K562 (cell line): ENCODE measurements around the gene TIMM17A. TPM values are rescaled to one million over a fixed set of nuclear protein-coding genes. Genes with fewer than 3 reads are reported as not detected.

Experiments
- FOXK2 ChIP-seq, 2 experiments: fragments of 450-650 bp; IDR thresholded peaks in 1 of 2; conservative IDR thresholded peaks in 1 of 2; 2 replicates each; pipeline ENCODE4 v1.6.1; 2016; ENCODE audit warnings: low read depth in 2 of 2, mild to moderate bottlenecking in 1 of 2
- FOXP1 ChIP-seq: sonication (generic); formaldehyde crosslinking; IDR thresholded peaks from 2 replicates; pipeline ENCODE4 v1.8.0; 2022; ENCODE audit warnings: mild to moderate bottlenecking, missing genetic modification reagents
- FOXP4 ChIP-seq: sonication (generic); formaldehyde crosslinking; IDR thresholded peaks from 2 replicates; pipeline ENCODE4 v1.8.0; 2022; ENCODE audit warnings: mild to moderate bottlenecking, missing genetic modification reagents, borderline replicate concordance
- GTF2A2 ChIP-seq: IDR thresholded peaks from 2 replicates; pipeline ENCODE4 v1.6.1; 2016; ENCODE audit warnings: mild to moderate bottlenecking, missing genetic modification characterization, missing compliant biosample characterization
- HMG20A ChIP-seq: fragments of 450-650 bp; formaldehyde crosslinking; conservative IDR thresholded peaks from 2 replicates; pipeline ENCODE4 v1.4.0; 2020; ENCODE audit warnings: mild to moderate bottlenecking, mixed read lengths
- MIER1 ChIP-seq: fragments of 450-650 bp; IDR thresholded peaks from 2 replicates; pipeline ENCODE4 v1.6.1; 2016; ENCODE audit warnings: antibody characterized with exemption, mild to moderate bottlenecking, low read depth
- MXI1 ChIP-seq: IDR thresholded peaks from 2 replicates; pipeline ENCODE4 v1.6.1; 2011; ENCODE audit warnings: low read depth, mild to moderate bottlenecking, improper control_type of control experiment, low read length
- MYNN ChIP-seq, 2 experiments: sonication (generic); formaldehyde crosslinking in 1 of 2; IDR thresholded peaks; 2 replicates each; pipeline versions ENCODE4 v1.5.0 to v1.6.1; 2016 to 2020; ENCODE audit warnings: antibody characterized with exemption in 1 of 2, missing genetic modification reagents in 1 of 2
- POLR2AphosphoS5 ChIP-seq: IDR thresholded peaks from 2 replicates; pipeline ENCODE4 v1.6.1; 2011; ENCODE audit warnings: mild to moderate bottlenecking, low read depth, low read length, moderate library complexity; ENCODE audit not compliant: control insufficient read depth, insufficient read depth
- RFX1 ChIP-seq: fragments of 450-650 bp; IDR thresholded peaks from 2 replicates; pipeline ENCODE4 v1.6.1; 2016; ENCODE audit warnings: mild to moderate bottlenecking, moderate library complexity
- RUNX1 ChIP-seq: sonication (generic); IDR thresholded peaks from 2 replicates; pipeline ENCODE4 v1.6.1; 2016; ENCODE audit warnings: antibody characterized with exemption, low read depth
- TCF15 ChIP-seq: fragments of 250-450 bp; sonication (Bioruptor Pico); IDR thresholded peaks from 2 replicates; pipeline ENCODE4 v1.8.0; 2022; ENCODE audit warnings: moderate library complexity, mild to moderate bottlenecking, inconsistent platforms
- TGIF2 ChIP-seq: sonication (generic); formaldehyde crosslinking; IDR thresholded peaks from 2 replicates; pipeline ENCODE4 v1.8.1; 2022; ENCODE audit warnings: mild to moderate bottlenecking, missing genetic modification reagents, moderate library complexity
- TSC22D4 ChIP-seq: fragments of 450-650 bp; IDR thresholded peaks from 2 replicates; pipeline ENCODE4 v1.6.1; 2016; ENCODE audit warnings: missing genetic modification characterization, missing biosample characterization, control low read depth
- ZNF589 ChIP-seq: fragments of 200-800 bp; sonication (Bioruptor generic); IDR thresholded peaks from 2 replicates; pipeline ENCODE4 v1.6.1; 2016; ENCODE audit warnings: low read depth, missing genetic modification characterization, missing compliant biosample characterization
- ZNF695 ChIP-seq: fragments of 450-650 bp; formaldehyde crosslinking; IDR thresholded peaks from 2 replicates; pipeline ENCODE4 v1.4.0; 2020; ENCODE audit warnings: mild to moderate bottlenecking, moderate library complexity
- polyA plus RNA-seq, 8 experiments: library from polyadenylated mRNA; depleted of rRNA in 4 of 8; stranded (reverse) in 5 of 8; unstranded in 3 of 8; fragments of >200 nt; fragmentation: Nextera tagmentation in 2 of 8; fragmentation: Illumina TruSeq in 1 of 8; extraction: Ambion mirVana in 2 of 8; extraction: Trizol in 1 of 8; gene quantifications; 2 replicates each; pipeline versions ENCODE4 v1.2.1 to v1.2.3, GENCODE V29; 2011 to 2014; ENCODE audit warnings: inconsistent platforms in 1 of 8, missing spikeins in 1 of 8
- total RNA-seq, 7 experiments: library from RNA; depleted of rRNA in 6 of 7; stranded (reverse); fragments of >200 nt in 6 of 7; fragmentation: Illumina TruSeq in 2 of 7; extraction: Trizol in 2 of 7; gene quantifications; 2 replicates each; pipeline versions ENCODE4 v1.2.1 to v1.2.3, GENCODE V29; 2011 to 2021; ENCODE audit warnings: low replicate concordance in 1 of 7
- TF ChIP-seq, protein P1 (sequence below): fragments of 250-450 bp; sonication (Bioruptor Pico); IDR thresholded peaks from 2 replicates; pipeline ENCODE4 v1.5.0; 2021; ENCODE audit warnings: mild to moderate bottlenecking, moderate library complexity
- TF ChIP-seq, protein P2 (sequence below): fragments of 450-650 bp; IDR thresholded peaks from 2 replicates; pipeline ENCODE4 v1.6.1; 2016; ENCODE audit warnings: low read depth, mild to moderate bottlenecking, moderate library complexity
- TF ChIP-seq, protein P3 (sequence below): fragments of 450-650 bp; IDR thresholded peaks from 2 replicates; pipeline ENCODE4 v1.6.1; 2016; ENCODE audit warnings: borderline replicate concordance

TIMM17A gene
- total and polyA plus RNA-seq, 9 of the 15 experiments (the other 6 are each of a cell fraction or from before 2014, with no cell fraction given): 116 to 744 (median 180) TPM

DNA sequence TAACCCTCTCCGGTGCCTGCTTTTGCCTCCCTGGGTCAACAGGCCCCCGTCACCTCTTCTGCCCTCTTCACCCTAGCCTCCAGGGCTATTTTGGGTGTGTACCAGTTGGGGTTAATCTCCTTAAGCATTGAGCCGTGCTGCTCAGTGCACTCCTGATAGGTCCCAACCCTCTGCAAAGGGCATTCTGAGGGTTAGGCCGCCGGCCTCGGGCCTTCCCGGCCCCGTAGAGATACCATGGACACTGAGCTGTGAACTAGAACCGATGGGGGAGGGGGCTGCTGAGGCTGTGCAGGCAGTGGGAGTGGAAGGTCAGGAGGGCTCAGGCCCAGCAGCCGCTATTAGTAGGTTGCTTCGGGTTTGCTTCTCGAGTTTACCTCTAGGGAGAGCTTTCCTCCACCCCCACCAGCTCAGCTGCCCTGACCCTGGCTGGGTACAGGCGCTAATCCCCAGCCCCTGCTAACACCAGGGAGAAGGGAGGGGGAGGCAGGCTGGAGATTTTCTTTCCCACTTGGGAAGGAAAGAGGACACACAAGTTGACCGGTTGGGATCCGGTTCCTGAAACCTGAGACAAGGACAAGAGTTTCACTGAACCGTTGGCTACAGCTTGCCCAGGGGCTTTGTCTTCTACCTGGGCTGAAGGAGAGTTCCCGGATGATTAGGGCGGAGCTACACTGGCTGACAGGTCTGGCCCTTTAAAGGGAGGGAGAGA lies 13.7 kb upstream of the TIMM17A start (continued):
- TF ChIP-seq HMG20A (CRISPR knock-in tag) (no peak), MXI1 (no peak), TCF15 (CRISPR knock-in tag) (no peak), RFX1 (no peak), TSC22D4 (tag) (no peak), MIER1 (no peak), FOXK2 (conservative IDR thresholded peaks at IDR 0.05 in 1 of 2, IDR thresholded peaks at IDR 0.05 in 1 of 2; ENCODE audit: low read depth in 2 of 2) (0 out of 4 replicates have a peak, but pooled peaks of 1 of the 2 experiments have one; percentile 18), RUNX1 (no peak), ZNF695 (no peak), FOXP1 (CRISPR knock-in tag) (0 out of 2 replicates have a peak, but pooled peaks have one; percentile 6), GTF2A2 (no peak), POLR2AphosphoS5 (no peak; the same call in 1 of the 2 replicates), TGIF2 (CRISPR knock-in tag) (no peak), ZNF589 (CRISPR knock-in tag) (peak; percentile 72; the same call in 1 of the 2 replicates), FOXP4 (CRISPR knock-in tag) (no peak), MYNN (IDR thresholded peaks at IDR 0.05) (peak; percentile 64), MYNN (CRISPR knock-in tag; IDR thresholded peaks at IDR 0.05) (no peak)
- TF ChIP-seq, protein P1, sequence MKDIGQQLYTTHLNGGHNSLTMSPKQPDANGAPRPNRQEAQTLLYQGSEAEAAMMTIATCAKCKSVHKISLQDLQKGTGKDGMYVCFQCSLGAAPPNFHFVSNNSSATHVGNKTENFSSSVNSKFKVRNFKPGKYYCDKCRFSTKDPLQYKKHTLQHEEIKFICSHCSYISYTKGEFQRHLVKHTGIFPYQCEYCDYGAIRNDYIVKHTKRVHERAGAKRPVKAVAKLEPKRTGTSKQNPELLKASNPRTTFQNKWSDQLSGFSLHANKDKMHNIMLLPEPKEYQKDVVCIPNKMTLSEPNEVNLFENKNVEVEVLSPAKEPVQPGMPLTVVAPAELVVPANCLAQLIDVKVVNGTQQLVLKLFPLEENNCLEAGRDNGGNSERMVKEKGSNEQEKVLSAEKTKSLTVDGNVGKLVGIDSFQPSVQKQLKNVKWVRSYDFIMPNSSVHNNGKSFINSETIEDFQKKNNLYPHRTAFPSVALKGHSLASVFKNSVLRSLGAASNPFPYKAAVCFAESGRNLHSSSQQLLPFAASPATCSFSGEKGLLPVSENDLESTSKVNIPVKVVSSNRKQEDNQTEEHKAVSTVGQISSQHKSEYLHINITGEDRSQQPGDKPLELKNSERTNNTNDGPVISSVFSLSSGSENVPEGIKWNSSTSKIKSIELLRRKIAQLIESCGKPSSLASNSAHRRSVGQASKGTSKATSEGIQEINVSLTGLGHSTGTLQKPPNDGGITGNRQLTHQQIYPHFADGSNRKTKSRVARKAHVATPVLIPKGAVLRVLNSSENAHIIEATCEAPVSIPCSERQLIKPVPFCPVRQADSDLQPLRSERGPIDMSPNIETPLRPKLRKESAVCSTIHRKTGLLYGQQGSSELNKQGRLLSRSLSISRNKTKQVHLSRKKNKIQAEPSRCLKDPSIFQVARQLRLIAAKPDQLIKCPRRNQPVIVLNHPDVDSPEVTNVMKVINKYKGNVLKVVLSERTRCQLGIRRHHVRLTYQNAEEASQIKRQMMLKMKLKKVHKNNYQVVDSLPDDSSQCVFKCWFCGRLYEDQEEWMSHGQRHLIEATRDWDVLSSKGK: no peak
- TF ChIP-seq, protein P2, sequence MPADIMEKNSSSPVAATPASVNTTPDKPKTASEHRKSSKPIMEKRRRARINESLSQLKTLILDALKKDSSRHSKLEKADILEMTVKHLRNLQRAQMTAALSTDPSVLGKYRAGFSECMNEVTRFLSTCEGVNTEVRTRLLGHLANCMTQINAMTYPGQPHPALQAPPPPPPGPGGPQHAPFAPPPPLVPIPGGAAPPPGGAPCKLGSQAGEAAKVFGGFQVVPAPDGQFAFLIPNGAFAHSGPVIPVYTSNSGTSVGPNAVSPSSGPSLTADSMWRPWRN: 0 out of 2 replicates have a peak, but pooled peaks have one; percentile 6
- TF ChIP-seq, protein P3, sequence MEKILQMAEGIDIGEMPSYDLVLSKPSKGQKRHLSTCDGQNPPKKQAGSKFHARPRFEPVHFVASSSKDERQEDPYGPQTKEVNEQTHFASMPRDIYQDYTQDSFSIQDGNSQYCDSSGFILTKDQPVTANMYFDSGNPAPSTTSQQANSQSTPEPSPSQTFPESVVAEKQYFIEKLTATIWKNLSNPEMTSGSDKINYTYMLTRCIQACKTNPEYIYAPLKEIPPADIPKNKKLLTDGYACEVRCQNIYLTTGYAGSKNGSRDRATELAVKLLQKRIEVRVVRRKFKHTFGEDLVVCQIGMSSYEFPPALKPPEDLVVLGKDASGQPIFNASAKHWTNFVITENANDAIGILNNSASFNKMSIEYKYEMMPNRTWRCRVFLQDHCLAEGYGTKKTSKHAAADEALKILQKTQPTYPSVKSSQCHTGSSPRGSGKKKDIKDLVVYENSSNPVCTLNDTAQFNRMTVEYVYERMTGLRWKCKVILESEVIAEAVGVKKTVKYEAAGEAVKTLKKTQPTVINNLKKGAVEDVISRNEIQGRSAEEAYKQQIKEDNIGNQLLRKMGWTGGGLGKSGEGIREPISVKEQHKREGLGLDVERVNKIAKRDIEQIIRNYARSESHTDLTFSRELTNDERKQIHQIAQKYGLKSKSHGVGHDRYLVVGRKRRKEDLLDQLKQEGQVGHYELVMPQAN: no peak
